Gastroesophageal sphincter (tissue), 4 donors: ENCODE measurements around the gene ACOT7. TPM values are rescaled to one million over a fixed set of nuclear protein-coding genes. Genes with fewer than 3 reads are reported as not detected.

Source experiments
- ATAC-seq: fragments of 150-250 bp; one replicate; pipeline ENCODE4 v1.9.1; 2016; ENCODE audit warnings: mild to moderate bottlenecking, moderate library complexity
- H3K27ac ChIP-seq, 4 donors: fragments of 200-600 bp; sonication (generic) in 3 of 4; 1 replicate in 3 of 4; 2 replicates in 1 of 4; pipeline ENCODE4 v1.5.1; 2016 to 2019
- H3K27me3 ChIP-seq: fragments of 200-600 bp; sonication (generic); one replicate; pipeline ENCODE4 v1.5.1; 2019
- H3K36me3 ChIP-seq, 2 donors: fragments of 200-600 bp; sonication (generic); one replicate each; pipeline ENCODE4 v1.5.1; 2019; ENCODE audit warnings: control low read depth in 1 of 2
- H3K4me1 ChIP-seq, 3 donors: fragments of 200-600 bp; sonication (generic); 1 replicate in 2 of 3; 2 replicates in 1 of 3; pipeline ENCODE4 v1.5.1; 2016 to 2019; ENCODE audit warnings: control low read depth in 2 of 3
- H3K4me3 ChIP-seq, 2 donors: fragments of 200-600 bp; sonication (generic); one replicate each; pipeline ENCODE4 v1.5.1; 2019; ENCODE audit warnings: mild to moderate bottlenecking in 1 of 2, moderate library complexity in 1 of 2
- H3K9me3 ChIP-seq, 3 donors: fragments of 200-600 bp; sonication (generic); one replicate each; pipeline ENCODE4 v1.5.1; 2017 to 2019; ENCODE audit warnings: control low read depth in 2 of 3
- CTCF ChIP-seq, 4 experiments: fragments of 200-600 bp in 2 of 4; fragments of 450-650 bp in 2 of 4; sonication (generic) in 1 of 4; IDR thresholded peaks; one replicate each; pipeline ENCODE4 v1.5.1; 2017 to 2019; ENCODE audit warnings: antibody characterized with exemption in 4 of 4, mild to moderate bottlenecking in 2 of 4, moderate library complexity in 2 of 4
- EP300 ChIP-seq: sonication (generic); formaldehyde crosslinking; IDR thresholded peaks from one replicate; pipeline ENCODE4 v1.6.1; 2017; ENCODE audit warnings: antibody characterized with exemption, mild to moderate bottlenecking
- POLR2A ChIP-seq, 2 donors: fragments of 450-650 bp; IDR thresholded peaks; one replicate each; pipeline ENCODE4 v1.6.1; 2017; ENCODE audit warnings: antibody characterized with exemption in 2 of 2, mild to moderate bottlenecking in 2 of 2, moderate library complexity in 1 of 2
- POLR2AphosphoS5 ChIP-seq: sonication (generic); formaldehyde crosslinking; IDR thresholded peaks from one replicate; pipeline ENCODE4 v1.6.1; 2017; ENCODE audit warnings: antibody characterized with exemption
- WGBS, 2 donors: methylation state at CpG; one replicate each; pipeline ENCODE4 v1.1.5; 2018; ENCODE audit warnings: low coverage in 1 of 2; 5-methylcytosine and 5-hydroxymethylcytosine counted together
- total RNA-seq, 4 donors: library from RNA; depleted of rRNA; stranded (reverse); fragments of >200 nt; gene quantifications; one replicate each; pipeline ENCODE4 v1.1.0, GENCODE V29; 2016

ACOT7 gene
- total RNA-seq, 4 donors from 2014 or later: 22.3 to 32.5 (median 25.0) TPM

GRCh38 chr1:6258675-6259074 is 134.9 kb downstream of the ACOT7 start:
- H3K27ac ChIP-seq: no peak overlapping the region

GRCh38 chr1:6257541-6258069 is 136.0 kb downstream of the ACOT7 start:
- no peak overlapping the region for H3K4me3 ChIP-seq
- no peaks in the 10 kb centered on the region for H3K9me3 ChIP-seq
- no peak for TF ChIP-seq EP300
- no peak for TF ChIP-seq POLR2AphosphoS5
- TF ChIP-seq POLR2A (IDR thresholded peaks at IDR 0.05): no peak
- TF ChIP-seq CTCF (IDR thresholded peaks at IDR 0.05): no peak
- H3K27ac ChIP-seq: no peak overlapping the region
- peaks cover 0 to 20% of the 10 kb centered on the region in 2 donors for H3K36me3 ChIP-seq
- peaks cover 58% of the 10 kb centered on the region for H3K27me3 ChIP-seq
- H3K4me1 ChIP-seq: peaks cover 0 to 36% (median 12%) of the 10 kb centered on the region in 3 donors
- ATAC-seq: no peak
- 83% methylated on average over 1 of the region's 8 CpGs; no CpG with 5 or more reads in 1 of the 2 donors for WGBS, 2 donors

More at GRCh38 chr1:6258675-6259074, 134.9 kb downstream of the ACOT7 start:
- ATAC-seq: no peak
- H3K27me3 ChIP-seq: peaks cover 59% of the 10 kb centered on the region
- no peak overlapping the region for H3K4me3 ChIP-seq
- no peaks in the 10 kb centered on the region for H3K9me3 ChIP-seq
- WGBS, 2 donors: 63 to 80% methylated on average over 2 to 3 of the region's 10 CpGs
- TF ChIP-seq POLR2AphosphoS5: no peak
- no peak for TF ChIP-seq CTCF (IDR thresholded peaks at IDR 0.05)
- TF ChIP-seq EP300: no peak
- no peak for TF ChIP-seq POLR2A (IDR thresholded peaks at IDR 0.05)
- peaks cover 0 to 47% (median 22%) of the 10 kb centered on the region in 3 donors for H3K4me1 ChIP-seq
- H3K36me3 ChIP-seq: peaks cover 0 to 11% of the 10 kb centered on the region in 2 donors

- no peak for TF ChIP-seq POLR2A (IDR thresholded peaks at IDR 0.05)
- TF ChIP-seq EP300: no peak
- no peak for TF ChIP-seq POLR2AphosphoS5
- TF ChIP-seq CTCF (IDR thresholded peaks at IDR 0.05): no peak
- WGBS, 2 donors: 80% methylated on average over 12 of the region's 13 CpGs; no CpG with 5 or more reads in 1 of the 2 donors
- Histone ChIP-seq H3K36me3 (peaks cover 0 to 23% of the 10 kb centered on the region in 2 donors), H3K4me3 (no peak overlapping the region), H3K27me3 (peaks cover 58% of the 10 kb centered on the region), H3K9me3 (no peaks in the 10 kb centered on the region), H3K4me1 (peaks cover 0 to 27% (median 11%) of the 10 kb centered on the region in 3 donors), H3K27ac (no peak overlapping the region)
- no peak for ATAC-seq
These were observed 136.9 kb downstream of the ACOT7 start for GRCh38 chr1:6256645-6257044.

- Histone ChIP-seq H3K9me3 (no peaks in the 10 kb centered on the region), H3K36me3 (peaks cover 0 to 23% of the 10 kb centered on the region in 2 donors), H3K4me1 (peaks cover 0 to 15% (median 3%) of the 10 kb centered on the region in 3 donors), H3K4me3 (no peak overlapping the region), H3K27me3 (peaks cover 60% of the 10 kb centered on the region), H3K27ac (no peak overlapping the region)
- 91% methylated on average over 4 of the region's 16 CpGs; no CpG with 5 or more reads in 1 of the 2 donors for WGBS, 2 donors
- no peak for TF ChIP-seq POLR2A (IDR thresholded peaks at IDR 0.05)
- no peak for ATAC-seq
These were observed 138.9 kb downstream of the ACOT7 start for GRCh38 chr1:6254691-6255090.

GRCh38 chr1:6253380-6253779 is 140.2 kb downstream of the ACOT7 start:
- Histone ChIP-seq H3K9me3 (no peaks in the 10 kb centered on the region), H3K36me3 (peaks cover 0 to 23% of the 10 kb centered on the region in 2 donors), H3K27me3 (peaks cover 70% of the 10 kb centered on the region), H3K4me1 (peaks cover 0 to 14% (median 6%) of the 10 kb centered on the region in 3 donors), H3K4me3 (no peak overlapping the region), H3K27ac (no peak overlapping the region)
- ATAC-seq: no peak
- WGBS, 2 donors: 88% methylated on average over 1 of the region's 9 CpGs; no CpG with 5 or more reads in 1 of the 2 donors
- TF ChIP-seq EP300 (no peak), POLR2A (IDR thresholded peaks at IDR 0.05) (no peak), CTCF (IDR thresholded peaks at IDR 0.05) (no peak), POLR2AphosphoS5 (no peak)
